Tibial nerve (tissue), 4 donors: ENCODE measurements around the gene RARRES2. TPM values are rescaled to one million over a fixed set of nuclear protein-coding genes. Genes with fewer than 3 reads are reported as not detected.
"Not testable (repeated sequence)": the region's sequence is repeated elsewhere in the genome, so short reads cannot be mapped to it uniquely, and the experiment has no call there.

Source experiments
- DNase-seq, 2 donors: peaks; one replicate each; pipeline ENCODE4 v3.0.0-alpha.2; 2019; ENCODE audit warnings: low spot score in 2 of 2
- H3K27ac ChIP-seq, 4 donors: fragments of 200-600 bp; sonication (generic) in 3 of 4; one replicate each; pipeline ENCODE4 v1.5.1; 2017 to 2019; ENCODE audit warnings: mild to moderate bottlenecking in 1 of 4
- H3K27me3 ChIP-seq, 2 donors: fragments of 200-600 bp; sonication (generic) in 1 of 2; one replicate each; pipeline versions ENCODE4 v1.5.1 to v1.6.0; 2017 to 2019
- H3K36me3 ChIP-seq, 3 donors: fragments of 200-600 bp; sonication (generic); one replicate each; pipeline ENCODE4 v1.5.1; 2018 to 2019
- H3K4me1 ChIP-seq, 4 donors: fragments of 200-600 bp; sonication (generic) in 3 of 4; one replicate each; pipeline ENCODE4 v1.5.1; 2017 to 2019
- H3K4me3 ChIP-seq, 4 donors: fragments of 200-600 bp; sonication (generic) in 3 of 4; one replicate each; pipeline ENCODE4 v1.5.1; 2017 to 2019; ENCODE audit warnings: mild to moderate bottlenecking in 1 of 4, moderate library complexity in 1 of 4
- H3K9me3 ChIP-seq, 4 donors: fragments of 200-600 bp; sonication (generic) in 3 of 4; one replicate each; pipeline ENCODE4 v1.5.1; 2017 to 2019
- EP300 ChIP-seq, 2 donors: sonication (generic); formaldehyde crosslinking; IDR thresholded peaks; one replicate each; pipeline ENCODE4 v1.6.1; 2017; ENCODE audit warnings: antibody characterized with exemption in 2 of 2, mild to moderate bottlenecking in 1 of 2
- POLR2A ChIP-seq, 2 donors: fragments of 450-650 bp; IDR thresholded peaks; one replicate each; pipeline ENCODE4 v1.6.1; 2017; ENCODE audit warnings: antibody characterized with exemption in 2 of 2, mild to moderate bottlenecking in 2 of 2, moderate library complexity in 2 of 2
- WGBS, 2 donors: methylation state at CpG; one replicate each; pipeline ENCODE4 v1.1.5; 2018; 5-methylcytosine and 5-hydroxymethylcytosine counted together
- total RNA-seq, 4 donors: library from RNA; depleted of rRNA; stranded (reverse); fragments of >200 nt; gene quantifications; one replicate each; pipeline ENCODE4 v1.1.0, GENCODE V29; 2016
- TF ChIP-seq, protein P1 (sequence below), 5 experiments: fragments of 200-600 bp in 3 of 5; fragments of 450-650 bp in 2 of 5; sonication (generic) in 3 of 5; IDR thresholded peaks; one replicate each; pipeline ENCODE4 v1.5.1; 2016 to 2019; ENCODE audit warnings: antibody characterized with exemption in 5 of 5, mild to moderate bottlenecking in 3 of 5, moderate library complexity in 2 of 5

The RARRES2 gene
- total RNA-seq, 4 donors from 2014 or later: 172 to 382 (median 375) TPM

DNA sequence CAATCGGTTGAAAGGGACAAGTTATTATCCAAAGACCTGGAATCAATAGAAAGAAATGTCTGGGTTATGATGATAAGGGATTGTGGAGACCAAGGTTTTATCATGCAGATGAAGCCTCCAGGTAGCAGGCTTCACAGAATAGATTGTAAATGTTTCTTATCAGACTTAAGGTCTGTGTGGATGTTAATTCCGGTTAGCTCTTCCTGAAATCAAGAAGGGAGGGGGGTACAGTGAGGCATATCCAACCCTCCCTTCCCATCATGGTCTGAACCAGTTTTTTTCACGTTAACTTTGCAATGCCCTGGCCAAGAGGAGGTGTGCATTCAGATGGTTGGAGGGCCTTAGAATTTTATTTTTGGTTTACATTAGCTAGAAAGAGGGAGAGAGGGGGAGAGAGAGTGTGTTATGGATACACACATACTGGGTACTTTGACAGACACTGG is 28.0 kb downstream of the RARRES2 start:
- DNase-seq: no peak
- H3K27ac ChIP-seq: no peak overlapping the region
- no peaks in the 10 kb centered on the region for H3K27me3 ChIP-seq
- WGBS, 2 donors: 80 to 85% methylated on average over 3 of the region's 3 CpGs
- no peaks in the 10 kb centered on the region for H3K4me1 ChIP-seq
- H3K36me3 ChIP-seq: no peaks in the 10 kb centered on the region
- TF ChIP-seq, protein P1, sequence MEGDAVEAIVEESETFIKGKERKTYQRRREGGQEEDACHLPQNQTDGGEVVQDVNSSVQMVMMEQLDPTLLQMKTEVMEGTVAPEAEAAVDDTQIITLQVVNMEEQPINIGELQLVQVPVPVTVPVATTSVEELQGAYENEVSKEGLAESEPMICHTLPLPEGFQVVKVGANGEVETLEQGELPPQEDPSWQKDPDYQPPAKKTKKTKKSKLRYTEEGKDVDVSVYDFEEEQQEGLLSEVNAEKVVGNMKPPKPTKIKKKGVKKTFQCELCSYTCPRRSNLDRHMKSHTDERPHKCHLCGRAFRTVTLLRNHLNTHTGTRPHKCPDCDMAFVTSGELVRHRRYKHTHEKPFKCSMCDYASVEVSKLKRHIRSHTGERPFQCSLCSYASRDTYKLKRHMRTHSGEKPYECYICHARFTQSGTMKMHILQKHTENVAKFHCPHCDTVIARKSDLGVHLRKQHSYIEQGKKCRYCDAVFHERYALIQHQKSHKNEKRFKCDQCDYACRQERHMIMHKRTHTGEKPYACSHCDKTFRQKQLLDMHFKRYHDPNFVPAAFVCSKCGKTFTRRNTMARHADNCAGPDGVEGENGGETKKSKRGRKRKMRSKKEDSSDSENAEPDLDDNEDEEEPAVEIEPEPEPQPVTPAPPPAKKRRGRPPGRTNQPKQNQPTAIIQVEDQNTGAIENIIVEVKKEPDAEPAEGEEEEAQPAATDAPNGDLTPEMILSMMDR (IDR thresholded peaks at IDR 0.05): no peak
- no peak for TF ChIP-seq EP300 (IDR thresholded peaks at IDR 0.05)
- H3K9me3 ChIP-seq: no peaks in the 10 kb centered on the region
- no peak overlapping the region for H3K4me3 ChIP-seq

DNA sequence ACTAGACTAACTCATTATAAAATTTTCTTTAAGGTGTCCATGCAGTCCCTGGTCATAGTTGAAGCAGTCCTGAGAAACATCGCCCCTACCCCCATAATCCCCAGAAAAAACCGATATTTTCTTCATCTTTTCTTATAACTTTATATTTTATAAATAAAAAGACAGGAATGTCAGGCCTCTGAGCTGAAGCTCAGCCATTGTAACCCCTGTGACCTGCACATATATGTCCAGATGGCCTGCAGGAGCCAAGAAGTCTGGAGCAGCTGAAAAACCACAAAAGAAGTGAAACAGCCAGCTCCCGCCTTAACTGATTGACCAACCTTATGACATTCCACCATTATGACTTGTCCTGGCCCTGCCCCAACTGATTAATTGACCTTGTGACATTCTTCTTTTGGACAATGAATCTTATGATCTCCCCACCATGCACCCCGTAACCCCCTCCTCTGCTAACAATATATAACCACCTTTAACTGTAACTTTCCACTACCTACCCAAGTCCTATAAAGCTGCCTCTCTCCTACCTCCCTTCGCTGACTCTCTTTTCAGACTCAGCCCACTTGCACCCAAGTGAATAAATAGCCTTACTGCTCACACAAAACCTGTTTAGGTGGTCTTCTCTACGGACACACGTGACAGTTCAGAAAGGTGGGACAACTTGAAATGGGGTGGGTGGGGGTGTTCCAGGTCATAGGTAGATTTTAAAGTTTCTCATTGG is 28.6 kb downstream of the RARRES2 start:
- not testable (repeated sequence) for H3K36me3 ChIP-seq, H3K4me1 ChIP-seq, H3K27me3 ChIP-seq, H3K9me3 ChIP-seq, H3K4me3 ChIP-seq, DNase-seq, H3K27ac ChIP-seq
- WGBS, 2 donors: 80 to 85% methylated on average over 7 of the region's 7 CpGs

DNA sequence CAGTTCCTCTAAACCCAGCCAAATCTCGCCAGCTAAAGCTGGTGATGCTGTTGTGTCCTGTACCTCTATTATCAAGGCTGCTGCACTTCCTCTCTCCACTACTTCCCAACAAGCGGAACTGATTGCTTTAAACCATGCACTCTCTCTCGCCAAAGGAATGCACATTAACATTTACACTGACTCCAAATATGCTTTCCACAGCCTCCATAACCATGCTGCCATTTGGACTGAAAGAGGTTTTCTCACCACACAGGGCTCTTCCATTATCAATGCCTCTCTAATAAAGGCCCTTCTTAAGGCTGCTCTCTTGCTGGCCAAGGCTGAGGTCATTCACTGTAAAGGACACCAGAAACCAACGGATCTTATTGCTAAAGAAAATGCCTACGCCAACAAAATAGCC is 29.7 kb downstream of the RARRES2 start:
- TF ChIP-seq EP300 (IDR thresholded peaks at IDR 0.05): no peak
- TF ChIP-seq, protein P1 (IDR thresholded peaks at IDR 0.05): no peak
- no peak for TF ChIP-seq POLR2A (IDR thresholded peaks at IDR 0.05)
- DNase-seq: no peak
- 53% methylated on average over 5 of the region's 5 CpGs for whole genome bisulfite sequencing, 2 donors

DNA sequence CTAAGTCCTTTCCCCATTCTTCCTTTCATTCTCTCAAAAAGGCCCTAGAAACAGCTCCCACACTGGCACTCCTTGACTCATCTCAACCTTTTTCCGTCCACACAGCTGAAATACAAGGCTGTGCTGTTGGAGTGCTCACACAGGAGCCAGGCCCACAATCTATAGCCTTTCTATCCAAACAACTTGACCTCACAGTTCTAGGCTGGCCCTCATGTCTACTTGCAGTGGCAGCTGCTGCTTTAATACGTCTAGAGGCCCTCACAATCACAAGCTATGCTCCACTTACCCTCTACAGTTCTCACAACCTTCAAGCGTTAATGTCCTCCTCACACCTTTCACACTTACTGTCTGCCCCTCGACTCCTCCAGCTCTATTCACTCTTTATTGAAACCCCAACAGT is 30.3 kb downstream of the RARRES2 start:
- Histone ChIP-seq H3K4me1 (no peaks in the 10 kb centered on the region), H3K27ac (no peak overlapping the region), H3K9me3 (no peaks in the 10 kb centered on the region), H3K36me3 (no peaks in the 10 kb centered on the region), H3K27me3 (no peaks in the 10 kb centered on the region), H3K4me3 (no peak overlapping the region)
- TF ChIP-seq POLR2A (IDR thresholded peaks at IDR 0.05) (no peak), EP300 (IDR thresholded peaks at IDR 0.05) (no peak)
- TF ChIP-seq, protein P1 (IDR thresholded peaks at IDR 0.05): no peak
- WGBS, 2 donors: 87 to 89% methylated on average over 4 of the region's 4 CpGs
- DNase-seq: no peak

More for the DNA sequence above, 29.7 kb downstream of the RARRES2 start:
- no peaks in the 10 kb centered on the region for H3K4me1 ChIP-seq
- H3K27ac ChIP-seq: no peak overlapping the region
- H3K4me3 ChIP-seq: no peak overlapping the region
- no peaks in the 10 kb centered on the region for H3K36me3 ChIP-seq
- H3K9me3 ChIP-seq: no peaks in the 10 kb centered on the region
- no peaks in the 10 kb centered on the region for H3K27me3 ChIP-seq

DNA sequence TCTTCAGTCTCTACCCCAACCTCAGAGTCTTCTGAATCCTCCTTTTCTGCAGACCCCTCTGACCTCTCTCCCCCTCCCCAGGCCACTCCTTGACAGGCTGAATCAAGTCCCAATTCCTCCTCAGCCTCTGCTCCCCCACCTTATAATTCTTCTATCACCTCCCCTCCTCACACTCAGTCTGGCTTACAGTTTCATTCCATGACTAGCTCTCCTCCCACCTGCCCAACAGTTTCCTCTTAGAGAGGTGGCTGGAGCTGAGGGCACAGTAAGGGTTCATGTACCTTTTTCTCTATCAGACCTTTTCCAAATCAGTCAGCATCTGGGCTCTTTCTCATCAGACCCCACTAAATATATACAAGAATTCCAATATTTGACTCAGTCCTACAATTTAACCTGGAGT is 32.9 kb downstream of the RARRES2 start:
- no peaks in the 10 kb centered on the region for H3K9me3 ChIP-seq
- TF ChIP-seq EP300 (IDR thresholded peaks at IDR 0.05) (no peak), POLR2A (IDR thresholded peaks at IDR 0.05) (no peak)
- TF ChIP-seq, protein P1 (IDR thresholded peaks at IDR 0.05): no peak
- H3K36me3 ChIP-seq: no peaks in the 10 kb centered on the region
- DNase-seq: no peak
- no peak overlapping the region for H3K4me3 ChIP-seq
- no peaks in the 10 kb centered on the region for H3K4me1 ChIP-seq
- no peak overlapping the region for H3K27ac ChIP-seq
- no peaks in the 10 kb centered on the region for H3K27me3 ChIP-seq

DNA sequence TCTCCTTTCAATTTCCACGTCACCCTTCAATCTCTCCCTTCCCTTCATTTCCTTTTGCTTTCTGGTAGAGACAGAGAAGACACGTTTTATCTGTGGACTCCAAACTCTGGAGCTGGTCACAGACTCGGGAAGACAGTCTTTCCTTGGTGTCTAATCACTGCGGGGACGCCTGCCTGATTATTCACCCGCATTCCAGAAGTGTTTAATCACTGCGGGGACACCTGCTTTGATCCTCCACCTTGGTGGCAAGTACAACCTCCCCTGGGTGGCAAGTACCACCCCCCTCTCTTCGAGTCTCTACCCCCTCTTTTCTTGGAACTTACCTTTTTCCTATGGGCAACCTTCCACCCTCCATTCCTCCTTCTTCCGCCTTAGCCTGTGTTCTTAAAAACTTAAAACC is 33.5 kb downstream of the RARRES2 start:
- no peaks in the 10 kb centered on the region for H3K4me1 ChIP-seq
- no peak for DNase-seq
- H3K4me3 ChIP-seq: no peak overlapping the region
- no peak for TF ChIP-seq EP300 (IDR thresholded peaks at IDR 0.05)
- TF ChIP-seq POLR2A (IDR thresholded peaks at IDR 0.05): no peak
- TF ChIP-seq, protein P1 (IDR thresholded peaks at IDR 0.05): no peak
- WGBS, 2 donors: 91% methylated on average over 9 of the region's 9 CpGs
- no peaks in the 10 kb centered on the region for H3K36me3 ChIP-seq
- no peaks in the 10 kb centered on the region for H3K27me3 ChIP-seq
- no peak overlapping the region for H3K27ac ChIP-seq
- no peaks in the 10 kb centered on the region for H3K9me3 ChIP-seq
